Heart right ventricle (tissue), 16 donors: ENCODE results near the gene SLC16A1. TPM values are rescaled to one million over a fixed set of nuclear protein-coding genes. Genes with fewer than 3 reads are reported as not detected.
A peak's percentile ranks its signal among the peaks of the same experiment; 100 is the strongest.

ENCODE experiments used
- ATAC-seq, 8 donors: fragments of 200-7000 bp; cut with Tn5 transposase; one replicate each; pipeline ENCODE4 v1.9.1; 2020; ENCODE audit warnings: mild to moderate bottlenecking in 8 of 8, moderate library complexity in 8 of 8, moderate number of reproducible peaks in 1 of 8
- DNase-seq, 2 donors: peaks; one replicate each; pipeline ENCODE4 v3.0.0-alpha.2; 2020
- H3K27ac ChIP-seq, 10 donors: fragments of 200-600 bp; sonication (generic) in 2 of 10; one replicate each; pipeline versions ENCODE4 v1.5.0 to v1.8.0; 2020 to 2022; ENCODE audit warnings: mild to moderate bottlenecking in 3 of 10
- H3K27me3 ChIP-seq, 7 donors: fragments of 200-600 bp; one replicate each; pipeline ENCODE4 v1.8.0; 2021 to 2022; ENCODE audit warnings: mild to moderate bottlenecking in 2 of 7
- H3K36me3 ChIP-seq, 9 donors: fragments of 200-600 bp; sonication (generic) in 1 of 9; one replicate each; pipeline versions ENCODE4 v1.5.0 to v1.8.0; 2020 to 2022; ENCODE audit warnings: mild to moderate bottlenecking in 2 of 9
- H3K4me1 ChIP-seq, 9 donors: fragments of 200-600 bp; sonication (generic) in 1 of 9; one replicate each; pipeline versions ENCODE4 v1.5.0 to v1.8.0; 2020 to 2022; ENCODE audit warnings: mild to moderate bottlenecking in 4 of 9
- H3K4me3 ChIP-seq, 10 donors: fragments of 200-600 bp; sonication (generic) in 2 of 10; one replicate each; pipeline versions ENCODE4 v1.5.0 to v1.8.0; 2020 to 2022; ENCODE audit warnings: mild to moderate bottlenecking in 7 of 10, moderate library complexity in 2 of 10
- H3K9me3 ChIP-seq, 11 donors: fragments of 200-600 bp in 10 of 11; sonication (generic) in 2 of 11; one replicate each; pipeline versions ENCODE4 v1.5.0 to v1.8.0; 2013 to 2022; ENCODE audit warnings: mild to moderate bottlenecking in 2 of 11, control low read depth in 1 of 11, moderate library complexity in 1 of 11
- WGBS, 2 donors: extraction: QIAGEN DNeasy Blood & Tissue Kit; methylation state at CpG; one replicate each; pipeline ENCODE4 v1.1.7; 2013; ENCODE audit warnings: inconsistent platforms in 1 of 2; 5-methylcytosine and 5-hydroxymethylcytosine counted together
- intact Hi-C, 10 donors: fragments of 100-400 bp; cut with DNase I; formaldehyde crosslinking; loops; one replicate each; pipeline versions ENCODE4 v1.11.1 to v1.14.2; 2022
- polyA plus RNA-seq, 2 donors: library from polyadenylated mRNA; stranded (reverse); fragments of 200-250 nt; gene quantifications; one replicate each; pipeline ENCODE4 v1.2.3, GENCODE V29; 2013
- total RNA-seq, 10 donors: library from RNA; stranded (reverse); fragmentation: NEBNext Ultra II Directional in 3 of 10; extraction: Animal tissue kit (Norgen Biotek cat#: 25700) in 3 of 10; gene quantifications; one replicate each; pipeline versions ENCODE4 v1.2.1 to v1.2.4, GENCODE V29; 2021 to 2023
- TF ChIP-seq, protein P1 (sequence below), 9 donors: fragments of 200-600 bp; sonication (generic) in 2 of 9; IDR thresholded peaks; one replicate each; pipeline versions ENCODE4 v1.5.0 to v1.8.0; 2021 to 2022; ENCODE audit warnings: antibody characterized with exemption in 9 of 9, mild to moderate bottlenecking in 5 of 9, moderate library complexity in 1 of 9
- donor health status: Arrhythmogenic right ventricular cardiomyopathy.
- donor health status: ischemic (EF 13 %, LVEDD 7.1; RV severe dilation, severe dysfunction).
- donor health status: healthy with polysubstance abuse.
- donor health status: DM: no; HTN: yes; CAD: no.
- donor health status: DM: no; HTN: no; CAD: no.
- donor health status: ischemic (EF 25% LVEDD 6.9; RV normal size, moderate dysfunction).
- donor health status: ischemic (EF 25% LVEDD 5.7; RV mildly dilated, moderate dysfunction).
- donor health status: healthy.
- donor health status: DM: yes; HTN: yes; CAD: no.
- donor health status: Ischemic cardiomyopathy.
- donor health status: ischemic (EF 35%, LVEDD 5.7; RV mildly dilated, moderate dysfunction).
- donor health status: nonischemic (EF 11% LVEDD 7.7; RV severe dilation, severe dysfunction).
- donor health status: DM: yes; HTN: yes; CAD: no.
- donor health status: PGD.
- donor health status: ischemic (EF 29% LVEDD 5.4; RV normal size, mild dysfunction).
- donor health status: nonischemic (EF 23%, LVEDD 6.1; RV moderate dilation, normal function).

SLC16A1 gene
- total and polyA plus RNA-seq, 12 donors: 43.9 to 193 (median 148) TPM

DNA sequence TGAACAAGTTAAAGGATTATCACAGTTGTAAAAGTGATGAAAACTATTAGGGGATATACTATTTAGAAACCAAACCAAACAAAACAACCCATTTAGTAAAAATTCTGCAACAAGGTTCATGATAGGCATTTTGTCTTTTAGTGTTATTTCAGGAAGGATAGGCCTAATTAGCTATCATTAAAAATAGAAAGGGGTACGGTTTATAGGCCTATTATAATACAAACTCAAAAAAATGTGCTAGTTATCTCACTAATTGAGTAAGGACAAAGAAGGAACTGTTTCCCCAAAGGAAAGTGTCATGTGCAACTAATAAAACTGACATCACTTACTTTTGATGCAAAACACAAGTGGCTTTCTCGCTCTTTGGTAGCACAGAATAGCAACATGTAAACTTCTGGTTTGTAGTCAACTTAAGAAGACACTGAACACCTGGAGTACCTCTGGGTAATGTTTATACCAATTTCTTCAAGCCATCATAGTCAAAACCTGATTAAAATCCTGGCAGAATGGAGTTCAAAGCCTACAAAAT is 28.5 kb downstream of the SLC16A1 start:
- Histone ChIP-seq H3K9me3 (no peaks in the 10 kb centered on the region), H3K36me3 (peaks cover 0 to 56% (median 12%) of the 10 kb centered on the region in 9 donors), H3K27me3 (no peaks in the 10 kb centered on the region), H3K4me3 (no peak overlapping the region), H3K27ac (peak overlapping the region in 2 of 10 donors; percentile 5 to 12), H3K4me1 (peaks cover 0 to 36% (median 10%) of the 10 kb centered on the region in 9 donors)
- DNase-seq (no peak), ATAC-seq (no peak)
- intact Hi-C loops: no loop called here
- TF ChIP-seq, protein P1, sequence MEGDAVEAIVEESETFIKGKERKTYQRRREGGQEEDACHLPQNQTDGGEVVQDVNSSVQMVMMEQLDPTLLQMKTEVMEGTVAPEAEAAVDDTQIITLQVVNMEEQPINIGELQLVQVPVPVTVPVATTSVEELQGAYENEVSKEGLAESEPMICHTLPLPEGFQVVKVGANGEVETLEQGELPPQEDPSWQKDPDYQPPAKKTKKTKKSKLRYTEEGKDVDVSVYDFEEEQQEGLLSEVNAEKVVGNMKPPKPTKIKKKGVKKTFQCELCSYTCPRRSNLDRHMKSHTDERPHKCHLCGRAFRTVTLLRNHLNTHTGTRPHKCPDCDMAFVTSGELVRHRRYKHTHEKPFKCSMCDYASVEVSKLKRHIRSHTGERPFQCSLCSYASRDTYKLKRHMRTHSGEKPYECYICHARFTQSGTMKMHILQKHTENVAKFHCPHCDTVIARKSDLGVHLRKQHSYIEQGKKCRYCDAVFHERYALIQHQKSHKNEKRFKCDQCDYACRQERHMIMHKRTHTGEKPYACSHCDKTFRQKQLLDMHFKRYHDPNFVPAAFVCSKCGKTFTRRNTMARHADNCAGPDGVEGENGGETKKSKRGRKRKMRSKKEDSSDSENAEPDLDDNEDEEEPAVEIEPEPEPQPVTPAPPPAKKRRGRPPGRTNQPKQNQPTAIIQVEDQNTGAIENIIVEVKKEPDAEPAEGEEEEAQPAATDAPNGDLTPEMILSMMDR (IDR thresholded peaks at IDR 0.05): no peak
- 43 to 51% methylated on average over 2 of the region's 2 CpGs for WGBS, 2 donors

DNA sequence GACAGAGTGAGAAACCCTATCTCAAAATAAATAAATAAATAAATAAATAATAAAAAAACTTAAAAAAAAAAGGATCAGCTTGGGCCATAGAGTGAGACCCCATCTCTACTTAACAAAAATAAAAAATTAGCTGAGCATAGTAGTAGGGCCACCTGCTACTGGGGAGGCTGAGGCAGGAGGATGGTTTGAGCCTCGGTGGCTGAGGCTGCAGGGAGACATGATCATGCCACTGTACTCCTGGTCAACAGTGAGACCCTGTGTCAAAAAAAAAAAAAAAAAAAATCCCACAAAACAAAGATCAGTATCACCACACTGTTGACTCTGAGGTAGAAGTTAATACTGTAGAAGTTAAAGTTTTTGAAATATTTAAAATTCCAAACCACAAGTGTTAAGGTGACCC is 29.1 kb downstream of the SLC16A1 start:
- Histone ChIP-seq H3K4me3 (no peak overlapping the region), H3K36me3 (peaks cover 0 to 61% (median 18%) of the 10 kb centered on the region in 9 donors), H3K9me3 (no peaks in the 10 kb centered on the region), H3K27me3 (no peaks in the 10 kb centered on the region), H3K4me1 (peaks cover 0 to 36% (median 10%) of the 10 kb centered on the region in 9 donors), H3K27ac (peak overlapping the region in 1 of 10 donors; percentile 12)
- 97 to 100% methylated on average over 1 of the region's 1 CpG for WGBS, 2 donors
- TF ChIP-seq, protein P1 (IDR thresholded peaks at IDR 0.05): no peak
- no peak for ATAC-seq
- intact Hi-C loops: no loop called here
- no peak for DNase-seq

DNA sequence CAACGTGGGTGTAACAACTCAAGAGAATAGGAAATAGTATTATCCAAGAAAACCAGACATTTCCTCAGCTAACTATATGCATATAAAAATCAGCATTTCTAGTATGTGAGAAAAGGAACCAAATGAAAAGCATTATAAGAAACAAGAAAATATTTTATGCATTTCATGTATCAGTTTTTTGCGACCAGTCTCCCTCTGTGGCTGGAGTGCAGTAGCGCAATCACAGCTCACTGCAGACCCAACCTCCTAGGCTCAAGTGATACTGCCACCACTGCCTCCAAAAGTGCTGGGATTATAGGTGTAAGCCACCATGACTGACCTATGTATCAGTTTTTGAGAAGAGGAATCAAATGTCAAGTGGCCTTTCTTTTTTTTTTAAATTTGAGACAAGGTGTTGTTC is 31.0 kb downstream of the SLC16A1 start:
- intact Hi-C loops: no loop called here
- Histone ChIP-seq H3K27ac (no peak overlapping the region), H3K4me1 (peaks cover 0 to 36% (median 10%) of the 10 kb centered on the region in 9 donors), H3K27me3 (no peaks in the 10 kb centered on the region), H3K4me3 (no peak overlapping the region), H3K9me3 (no peaks in the 10 kb centered on the region), H3K36me3 (peaks cover 0 to 79% (median 19%) of the 10 kb centered on the region in 9 donors)
- no peak for ATAC-seq
- TF ChIP-seq, protein P1 (IDR thresholded peaks at IDR 0.05): peak in 2 of 9 donors; percentile 14 to 28
- DNase-seq: no peak
- 52 to 66% methylated on average over 3 of the region's 3 CpGs for WGBS, 2 donors

DNA sequence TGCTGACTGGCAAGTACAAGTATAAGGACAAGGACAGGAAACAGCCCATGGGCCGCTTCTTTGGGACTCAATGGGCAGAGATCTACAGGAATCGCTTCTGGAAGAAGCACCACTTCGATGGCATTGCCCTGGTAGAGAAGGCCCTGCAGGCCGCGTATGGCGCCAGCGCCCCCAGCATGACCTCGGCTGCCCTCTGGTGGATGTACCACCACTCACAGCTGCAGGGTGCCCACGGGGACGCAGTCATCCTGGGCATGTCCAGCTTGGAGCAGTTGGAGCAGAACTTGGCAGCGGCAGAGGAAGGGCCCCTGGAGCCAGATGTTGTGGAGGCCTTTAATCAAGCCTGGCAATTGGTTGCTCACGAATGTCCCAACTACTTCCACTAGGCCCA is 32.0 kb downstream of the SLC16A1 start:
- DNase-seq (no peak), ATAC-seq (peak in 3 of 8 donors; percentile 31 to 58 (median 34))
- Histone ChIP-seq H3K4me3 (no peak overlapping the region), H3K27ac (peak overlapping the region in 1 of 10 donors; percentile 13), H3K9me3 (no peaks in the 10 kb centered on the region), H3K27me3 (no peaks in the 10 kb centered on the region), H3K36me3 (peaks cover 0 to 86% (median 19%) of the 10 kb centered on the region in 9 donors), H3K4me1 (peaks cover 0 to 31% (median 10%) of the 10 kb centered on the region in 9 donors)
- intact Hi-C loops: no loop called here
- WGBS, 2 donors: 94 to 95% methylated on average over 12 of the region's 12 CpGs
- TF ChIP-seq, protein P1 (IDR thresholded peaks at IDR 0.05): no peak
